Memory B cell (primary cell): ENCODE measurements around the gene SYNDIG1.
A peak's percentile ranks its signal among the peaks of the same experiment; 100 is the strongest.
"Not testable (repeated sequence)": the region's sequence is repeated elsewhere in the genome, so short reads cannot be mapped to it uniquely, and the experiment has no call there.

Source experiments
- ATAC-seq: fragments of 150-1000 bp; cut with Tn5 transposase; 2 replicates; pipeline ENCODE4 v1.10.0; 2021; ENCODE audit warnings: low read depth, mild to moderate bottlenecking, moderate library complexity
- DNase-seq, 2 donors: peaks; one replicate each; pipeline ENCODE4 v3.0.0; 2022; ENCODE audit warnings: low spot score in 2 of 2
- H3K27ac Mint-ChIP-seq: one replicate; pipeline ENCODE4 v1.8.0; 2022; ENCODE audit warnings: mild to moderate bottlenecking, moderate library complexity, mixed read lengths
- H3K27me3 Mint-ChIP-seq: one replicate; pipeline ENCODE4 v1.8.0; 2022; ENCODE audit warnings: mixed read lengths
- H3K36me3 Mint-ChIP-seq: one replicate; pipeline ENCODE4 v1.8.0; 2022; ENCODE audit warnings: mild to moderate bottlenecking, mixed read lengths
- H3K4me1 Mint-ChIP-seq: one replicate; pipeline ENCODE4 v1.8.0; 2022; ENCODE audit warnings: mixed read lengths
- H3K4me3 Mint-ChIP-seq: one replicate; pipeline ENCODE4 v1.8.0; 2022; ENCODE audit warnings: mild to moderate bottlenecking, moderate library complexity, mixed read lengths
- H3K9me3 Mint-ChIP-seq: one replicate; pipeline ENCODE4 v1.8.0; 2022; ENCODE audit warnings: mixed read lengths

The SYNDIG1 gene

DNA sequence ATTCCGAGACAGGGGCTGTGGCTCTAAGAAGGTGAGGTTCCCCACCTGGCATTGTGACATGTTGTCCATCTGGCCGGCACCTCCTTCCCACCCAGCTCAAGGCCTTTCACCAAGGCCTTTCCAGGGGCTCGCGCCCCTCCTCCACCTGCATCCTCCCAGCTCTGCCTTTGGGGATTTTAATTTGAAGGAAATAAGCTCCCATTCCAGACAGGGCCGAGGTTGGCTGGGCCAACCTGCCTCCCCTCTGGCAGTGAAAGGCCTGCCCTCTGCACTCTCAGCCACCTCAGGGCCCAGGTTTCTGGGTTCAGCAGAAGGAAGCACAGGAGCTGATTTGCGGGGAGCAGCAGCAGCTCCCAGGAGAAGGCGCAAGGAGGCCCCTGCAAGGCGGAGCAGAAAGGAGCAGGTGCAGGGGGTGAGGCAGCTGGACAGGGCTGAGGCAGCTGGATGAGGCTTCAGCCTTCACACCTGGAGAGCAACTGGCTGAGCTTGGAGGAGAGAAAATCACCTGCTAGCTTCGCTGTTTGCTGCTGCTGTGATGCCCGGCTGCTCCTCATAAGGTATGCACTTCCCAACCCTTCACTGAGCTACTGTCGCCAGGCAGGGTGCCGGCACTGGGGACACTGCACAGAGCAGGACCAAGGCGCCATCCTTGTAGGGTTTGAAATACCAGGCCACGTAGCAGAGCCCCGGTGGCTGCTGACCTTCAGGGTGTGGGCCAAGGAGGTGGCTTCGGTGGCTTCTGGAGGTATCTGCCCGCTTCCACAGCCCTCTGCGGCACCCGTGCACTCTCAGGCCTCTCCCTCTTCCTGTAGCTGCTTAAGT lies 147.0 kb downstream of the SYNDIG1 start:
- ATAC-seq: no peak
- Mint-ChIP-seq H3K9me3 (no peaks in the 10 kb centered on the region), H3K4me1 (peaks cover 12% of the 10 kb centered on the region), H3K27ac (no peak overlapping the region), H3K4me3 (no peak overlapping the region), H3K27me3 (peaks cover 5% of the 10 kb centered on the region), H3K36me3 (no peaks in the 10 kb centered on the region)
- DNase-seq: no peak

DNA sequence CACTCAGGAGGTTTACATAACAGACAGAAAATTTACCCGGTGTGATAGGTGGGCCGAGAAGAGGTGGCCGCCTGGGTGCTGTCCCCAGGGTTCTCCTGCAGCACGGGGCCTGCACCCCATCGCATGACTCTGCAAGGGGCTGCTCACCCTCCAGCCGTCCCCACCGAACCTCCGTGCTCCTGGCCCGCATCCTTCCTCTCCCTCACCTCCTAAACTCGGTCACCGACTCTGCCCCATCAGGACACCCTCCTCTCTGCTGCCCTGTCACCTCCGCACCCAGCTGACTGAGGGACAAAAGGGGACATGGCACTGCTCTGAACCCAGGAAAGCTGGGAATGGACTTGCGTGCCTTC lies 147.6 kb downstream of the SYNDIG1 start:
- DNase-seq (no peak), ATAC-seq (no peak)
- H3K4me1 Mint-ChIP-seq: peaks cover 11% of the 10 kb centered on the region
- H3K4me3 Mint-ChIP-seq: no peak overlapping the region
- no peak overlapping the region for H3K27ac Mint-ChIP-seq
- no peaks in the 10 kb centered on the region for H3K36me3 Mint-ChIP-seq
- peaks cover 5% of the 10 kb centered on the region for H3K27me3 Mint-ChIP-seq
- H3K9me3 Mint-ChIP-seq: no peaks in the 10 kb centered on the region

DNA sequence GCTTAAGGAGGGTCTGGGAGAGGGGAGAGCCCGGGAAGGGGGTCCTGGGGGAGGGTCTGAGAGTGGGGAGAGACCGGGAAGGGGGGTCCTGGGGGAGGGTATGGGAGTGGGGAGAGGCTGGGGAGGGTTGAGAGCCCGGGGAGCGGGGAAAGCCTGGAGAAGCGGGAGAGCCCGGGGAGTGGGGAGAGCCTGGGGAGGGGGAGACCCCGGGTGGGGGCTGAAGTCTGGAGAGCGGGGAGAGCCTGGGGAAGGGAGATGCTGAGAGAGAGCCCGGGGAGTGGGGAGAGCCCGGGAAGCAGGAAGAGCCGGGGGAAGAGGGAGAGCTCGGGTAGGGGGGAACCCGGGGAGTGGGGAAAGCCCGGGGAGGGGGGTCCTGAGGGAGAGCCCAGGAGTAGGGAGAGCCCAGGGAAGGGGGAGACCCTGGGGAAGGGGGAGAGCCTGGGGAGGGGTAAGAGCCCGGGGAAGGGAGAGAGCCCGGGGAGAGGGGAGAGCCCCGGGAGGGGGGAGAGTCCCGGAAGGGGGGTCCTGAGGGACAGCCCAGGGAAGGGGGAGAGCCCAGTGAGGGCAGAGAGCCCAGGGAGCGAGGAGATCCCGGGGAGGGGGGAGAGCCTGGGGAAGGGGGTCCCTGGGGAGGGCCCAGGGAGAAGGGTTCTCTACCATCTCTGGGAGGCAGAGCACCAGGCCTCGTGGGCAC lies 148.5 kb downstream of the SYNDIG1 start:
- Mint-ChIP-seq H3K9me3 (no peaks in the 10 kb centered on the region), H3K27ac (no peak overlapping the region), H3K4me1 (peaks cover 11% of the 10 kb centered on the region), H3K36me3 (no peaks in the 10 kb centered on the region), H3K27me3 (peaks cover 5% of the 10 kb centered on the region), H3K4me3 (no peak overlapping the region)
- ATAC-seq: no peak
- no peak for DNase-seq

DNA sequence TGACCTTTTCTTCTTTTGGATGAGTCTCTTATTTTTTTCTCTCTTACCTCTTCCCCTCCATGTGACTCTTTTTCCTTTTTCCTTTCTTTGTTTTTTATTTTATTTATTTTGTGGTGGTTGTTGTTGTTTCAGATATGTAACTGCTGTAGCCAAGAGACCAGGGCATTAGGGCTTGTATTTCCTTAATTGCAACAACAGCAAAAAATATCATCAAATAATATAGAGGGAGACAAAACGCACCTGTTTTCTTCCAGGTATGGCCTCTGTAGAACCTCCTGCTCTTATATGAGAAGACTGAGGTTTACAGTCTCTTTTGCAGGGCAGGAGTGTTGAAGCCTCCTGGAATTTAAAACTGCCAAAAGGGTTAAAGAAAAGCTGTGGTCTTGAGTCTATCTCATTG lies 149.3 kb downstream of the SYNDIG1 start:
- H3K36me3 Mint-ChIP-seq: no peaks in the 10 kb centered on the region
- peaks cover 11% of the 10 kb centered on the region for H3K4me1 Mint-ChIP-seq
- no peak for DNase-seq
- H3K9me3 Mint-ChIP-seq: no peaks in the 10 kb centered on the region
- ATAC-seq: no peak
- H3K27ac Mint-ChIP-seq: no peak overlapping the region
- H3K27me3 Mint-ChIP-seq: peaks cover 5% of the 10 kb centered on the region
- H3K4me3 Mint-ChIP-seq: no peak overlapping the region

DNA sequence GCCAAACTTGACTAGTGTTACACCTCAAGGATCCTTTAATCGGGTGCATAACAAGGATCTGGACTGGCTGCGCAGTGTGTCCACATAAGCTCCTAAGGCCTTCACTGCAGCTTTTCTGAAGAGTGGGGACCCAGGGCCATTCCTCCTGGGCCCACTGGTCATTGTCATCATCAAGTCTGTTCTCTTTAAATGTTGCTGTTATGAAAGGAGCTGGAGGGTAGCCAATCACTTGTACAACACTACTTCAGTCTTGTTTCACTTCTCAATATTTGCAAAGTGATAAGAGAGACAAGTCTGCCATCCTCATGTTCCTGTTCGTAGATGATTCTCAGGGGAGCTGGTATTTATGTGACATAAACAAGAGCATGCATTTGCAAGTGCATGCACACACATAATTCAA lies 149.8 kb downstream of the SYNDIG1 start:
- no peaks in the 10 kb centered on the region for H3K36me3 Mint-ChIP-seq
- DNase-seq (no peak), ATAC-seq (peak; percentile 89)
- no peak overlapping the region for H3K4me3 Mint-ChIP-seq
- H3K4me1 Mint-ChIP-seq: peaks cover 11% of the 10 kb centered on the region
- H3K9me3 Mint-ChIP-seq: no peaks in the 10 kb centered on the region
- no peak overlapping the region for H3K27ac Mint-ChIP-seq
- peaks cover 5% of the 10 kb centered on the region for H3K27me3 Mint-ChIP-seq

DNA sequence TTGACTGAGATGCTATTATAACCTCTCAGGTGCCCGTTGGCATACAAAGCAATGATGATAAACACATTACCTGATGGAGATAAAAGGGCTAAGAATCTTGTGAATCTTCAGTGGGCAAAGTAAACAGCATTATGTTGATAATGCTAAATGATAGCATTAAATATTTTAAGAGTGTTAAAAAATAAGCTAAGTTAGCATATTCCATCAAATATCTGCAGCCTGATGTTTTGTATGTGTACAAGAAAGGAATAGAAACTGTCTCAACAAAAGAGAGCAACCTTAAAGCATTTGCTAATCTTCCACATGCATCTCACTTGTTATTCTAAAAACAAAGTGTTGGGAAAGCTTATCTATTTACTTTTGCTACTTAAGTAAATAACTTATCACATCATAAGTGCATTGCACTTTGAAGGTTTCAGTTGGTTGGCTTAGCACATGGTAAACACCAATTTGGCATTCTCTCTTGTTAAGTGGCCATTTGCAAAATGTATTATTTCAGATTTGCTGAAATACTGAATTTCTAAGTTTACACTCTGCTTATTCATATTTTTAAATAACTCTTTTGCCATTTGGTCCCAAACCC lies 151.6 kb downstream of the SYNDIG1 start:
- ATAC-seq: no peak
- Mint-ChIP-seq H3K4me1 (peaks cover 11% of the 10 kb centered on the region), H3K4me3 (no peak overlapping the region), H3K27me3 (peaks cover 5% of the 10 kb centered on the region), H3K27ac (no peak overlapping the region), H3K36me3 (no peaks in the 10 kb centered on the region), H3K9me3 (peaks cover 3% of the 10 kb centered on the region)
- no peak for DNase-seq

DNA sequence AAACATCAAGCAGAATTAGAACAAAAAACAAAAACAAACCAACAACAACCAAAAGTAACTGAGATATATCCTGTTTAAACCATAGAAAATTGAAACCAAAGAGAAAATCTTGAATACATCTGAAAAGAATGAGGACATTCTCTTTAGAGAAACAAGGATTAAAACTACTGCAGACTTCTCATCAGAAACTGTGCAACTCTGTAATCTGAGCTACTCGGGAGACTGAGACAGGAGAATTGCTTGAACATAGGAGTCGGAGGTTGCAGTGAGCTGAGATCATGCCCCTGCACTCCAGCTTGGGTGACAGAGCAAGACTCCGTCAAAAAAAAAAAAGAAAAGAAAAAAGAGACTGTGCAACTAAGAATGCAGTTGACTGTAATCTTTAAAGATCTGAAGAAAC lies 153.4 kb downstream of the SYNDIG1 start:
- no peak overlapping the region for H3K4me3 Mint-ChIP-seq
- no peak overlapping the region for H3K27ac Mint-ChIP-seq
- H3K4me1 Mint-ChIP-seq: peaks cover 11% of the 10 kb centered on the region
- peaks cover 3% of the 10 kb centered on the region for H3K9me3 Mint-ChIP-seq
- H3K36me3 Mint-ChIP-seq: no peaks in the 10 kb centered on the region
- DNase-seq (no peak), ATAC-seq (no peak)
- H3K27me3 Mint-ChIP-seq: peaks cover 2% of the 10 kb centered on the region

DNA sequence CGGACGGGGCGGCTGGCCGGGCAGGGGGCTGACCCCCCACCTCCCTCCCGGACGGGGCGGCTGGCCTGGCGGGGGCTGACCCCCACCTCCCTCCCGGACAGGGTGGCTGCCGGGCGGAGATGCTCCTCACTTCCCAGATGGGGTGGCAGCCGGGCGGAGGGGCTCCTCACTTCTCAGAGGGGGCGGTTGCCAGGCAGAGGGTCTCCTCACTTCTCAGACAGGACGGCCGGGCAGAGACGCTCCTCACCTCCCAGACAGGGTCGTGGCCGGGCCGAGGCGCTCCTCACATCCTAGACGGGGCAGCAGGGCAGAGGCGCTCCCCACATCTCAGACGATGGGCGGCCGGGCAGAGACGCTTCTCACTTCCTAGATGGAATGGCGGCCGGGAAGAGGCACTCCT lies 156.7 kb downstream of the SYNDIG1 start:
- H3K4me1 Mint-ChIP-seq, ATAC-seq, DNase-seq, H3K27ac Mint-ChIP-seq, H3K4me3 Mint-ChIP-seq, H3K9me3 Mint-ChIP-seq, H3K36me3 Mint-ChIP-seq, H3K27me3 Mint-ChIP-seq: not testable (repeated sequence)

DNA sequence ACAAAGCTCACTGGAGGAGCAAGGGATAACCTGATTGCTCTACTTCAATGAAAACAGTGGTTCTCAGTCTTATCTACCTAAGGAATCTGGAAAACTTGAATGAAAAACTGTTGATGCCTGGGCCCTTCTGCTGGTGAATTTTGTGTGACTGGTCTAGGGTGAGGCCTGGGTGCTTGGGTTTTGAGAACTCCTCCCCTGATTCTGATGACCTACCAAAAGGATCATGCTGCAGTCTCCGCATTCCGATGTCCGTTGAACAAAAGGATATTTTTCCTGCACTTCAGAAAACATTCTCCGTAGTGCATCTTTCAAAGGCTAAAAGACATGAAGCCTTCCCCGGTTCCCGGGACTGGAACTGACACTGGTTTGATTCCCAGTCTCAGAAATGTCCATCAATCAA lies 157.9 kb downstream of the SYNDIG1 start:
- Mint-ChIP-seq H3K27ac (no peak overlapping the region), H3K36me3 (no peaks in the 10 kb centered on the region), H3K9me3 (peaks cover 3% of the 10 kb centered on the region), H3K4me1 (peaks cover 5% of the 10 kb centered on the region), H3K27me3 (peaks cover 2% of the 10 kb centered on the region), H3K4me3 (no peak overlapping the region)
- ATAC-seq: no peak
- DNase-seq: no peak

DNA sequence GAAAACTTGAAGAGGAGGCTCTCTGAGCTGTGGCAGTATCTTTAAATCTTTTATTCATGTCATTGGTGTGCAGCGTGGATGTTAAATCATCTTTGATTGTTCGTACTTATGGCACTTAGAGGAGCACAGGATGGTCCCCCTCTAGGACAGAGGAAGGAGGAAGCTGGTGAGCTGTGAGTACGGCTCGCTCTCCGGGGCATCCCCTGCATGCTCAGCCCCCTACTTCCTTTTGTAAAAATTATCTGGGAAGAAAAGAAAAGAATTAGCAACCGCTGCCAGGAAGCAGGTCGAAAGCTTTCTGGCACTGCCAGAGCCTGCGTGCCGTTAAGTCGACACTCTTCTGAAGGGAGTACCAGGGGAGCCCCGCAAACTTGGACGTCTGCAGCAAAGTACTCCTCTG lies 158.5 kb downstream of the SYNDIG1 start:
- ATAC-seq (no peak), DNase-seq (no peak)
- no peak overlapping the region for H3K27ac Mint-ChIP-seq
- no peaks in the 10 kb centered on the region for H3K36me3 Mint-ChIP-seq
- peaks cover 3% of the 10 kb centered on the region for H3K9me3 Mint-ChIP-seq
- H3K27me3 Mint-ChIP-seq: peaks cover 2% of the 10 kb centered on the region
- no peak overlapping the region for H3K4me3 Mint-ChIP-seq
- peaks cover 5% of the 10 kb centered on the region for H3K4me1 Mint-ChIP-seq

DNA sequence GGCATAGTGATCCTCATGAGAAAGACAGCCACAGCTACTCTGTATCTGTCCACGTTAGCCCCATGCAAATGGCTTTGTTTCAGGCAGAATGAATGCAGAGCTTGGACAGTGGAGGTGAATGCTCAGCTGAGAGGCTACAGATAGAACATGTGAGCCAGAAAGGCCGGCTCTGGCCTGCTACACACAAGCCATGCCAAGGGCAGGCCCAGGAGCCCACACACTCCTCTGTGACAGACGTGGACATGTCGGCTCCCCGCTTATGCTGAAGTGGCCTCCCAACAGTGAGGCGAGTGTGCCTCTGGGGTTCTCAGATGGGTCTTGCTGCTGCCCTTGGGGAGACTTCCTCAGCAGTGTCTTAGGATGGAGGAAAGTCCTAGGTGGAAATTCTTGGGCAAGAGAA lies 159.6 kb downstream of the SYNDIG1 start:
- Mint-ChIP-seq H3K4me3 (no peak overlapping the region), H3K4me1 (peaks cover 5% of the 10 kb centered on the region), H3K27ac (peak overlapping the region; percentile 50), H3K27me3 (peaks cover 2% of the 10 kb centered on the region), H3K9me3 (peaks cover 3% of the 10 kb centered on the region), H3K36me3 (no peaks in the 10 kb centered on the region)
- DNase-seq (no peak), ATAC-seq (no peak)

DNA sequence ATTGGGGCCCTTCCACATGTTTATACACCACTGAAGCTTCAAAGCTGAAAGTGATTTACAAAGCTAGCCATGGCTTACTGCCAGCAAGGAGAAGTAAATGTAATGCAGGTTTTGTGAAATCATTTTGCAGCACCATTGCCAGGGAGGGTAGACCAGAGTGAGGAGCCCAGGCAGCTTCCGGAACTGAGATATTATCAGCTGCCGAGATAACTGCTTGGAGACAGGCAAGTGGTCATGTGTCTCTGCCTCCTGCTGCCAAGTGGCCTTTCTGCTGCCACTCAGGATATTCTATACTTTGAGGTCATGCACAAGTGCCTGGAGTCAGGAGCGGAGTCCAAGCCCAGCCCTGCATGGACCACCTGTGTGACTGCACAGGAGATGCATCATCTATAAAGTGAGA lies 160.2 kb downstream of the SYNDIG1 start:
- Mint-ChIP-seq H3K27ac (no peak overlapping the region), H3K9me3 (peaks cover 3% of the 10 kb centered on the region), H3K4me1 (peaks cover 5% of the 10 kb centered on the region), H3K36me3 (no peaks in the 10 kb centered on the region), H3K27me3 (peaks cover 2% of the 10 kb centered on the region), H3K4me3 (no peak overlapping the region)
- ATAC-seq (no peak), DNase-seq (no peak)

DNA sequence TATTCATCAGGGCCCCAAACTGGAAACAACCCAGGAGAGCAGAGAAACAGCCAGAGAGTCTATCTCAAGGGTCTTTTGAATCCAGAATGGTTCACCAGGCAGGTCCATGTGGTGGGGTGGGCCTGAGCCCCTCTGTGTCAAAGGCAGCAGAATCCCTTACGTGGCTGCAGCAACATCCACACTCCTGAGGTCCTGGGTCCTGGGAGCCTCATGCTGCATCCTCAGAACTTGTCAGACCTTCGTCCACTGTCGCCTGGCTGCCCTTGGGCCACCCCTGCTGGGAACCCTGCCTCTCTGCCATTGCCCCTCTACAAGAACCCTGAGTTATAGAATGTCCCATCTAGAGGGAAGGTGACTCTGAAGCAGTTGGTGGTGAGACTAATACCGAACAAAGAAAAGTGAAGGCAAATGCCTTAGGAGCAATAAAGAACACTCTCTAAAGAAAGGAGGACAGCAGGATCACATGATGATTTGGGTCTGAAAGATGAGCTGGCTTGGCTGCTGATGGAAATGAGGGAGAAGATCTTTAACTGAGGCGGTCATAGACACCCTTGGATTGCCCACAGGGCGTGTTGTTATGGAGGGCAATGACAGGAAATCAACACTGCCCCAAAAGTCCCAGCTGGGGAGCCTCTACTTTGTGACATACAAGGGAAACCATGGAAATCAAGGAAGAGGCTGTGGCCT lies 161.2 kb downstream of the SYNDIG1 start:
- H3K27ac Mint-ChIP-seq: no peak overlapping the region
- H3K9me3 Mint-ChIP-seq: no peaks in the 10 kb centered on the region
- peaks cover 5% of the 10 kb centered on the region for H3K4me1 Mint-ChIP-seq
- no peak overlapping the region for H3K4me3 Mint-ChIP-seq
- ATAC-seq (no peak), DNase-seq (no peak)
- peaks cover 3% of the 10 kb centered on the region for H3K27me3 Mint-ChIP-seq
- H3K36me3 Mint-ChIP-seq: no peaks in the 10 kb centered on the region

DNA sequence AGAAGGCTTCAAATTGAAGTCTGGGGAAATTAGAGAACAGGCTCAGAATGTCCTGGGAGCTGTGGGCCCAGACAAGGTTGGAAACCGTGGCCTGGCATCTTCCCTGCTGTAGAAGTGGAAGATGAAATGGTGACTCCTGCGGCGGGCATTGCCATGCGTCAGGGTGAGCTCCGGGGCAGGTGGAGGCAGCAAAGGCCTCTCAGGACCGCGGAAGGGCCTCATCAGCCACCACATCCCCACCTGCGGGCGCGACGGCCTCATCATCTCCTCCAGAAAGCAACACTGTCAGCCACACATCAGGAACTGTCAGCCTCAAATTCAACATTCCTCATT lies 161.7 kb downstream of the SYNDIG1 start:
- Mint-ChIP-seq H3K27me3 (peaks cover 4% of the 10 kb centered on the region), H3K4me1 (peaks cover 7% of the 10 kb centered on the region), H3K9me3 (no peaks in the 10 kb centered on the region), H3K36me3 (no peaks in the 10 kb centered on the region), H3K4me3 (no peak overlapping the region), H3K27ac (no peak overlapping the region)
- DNase-seq (no peak), ATAC-seq (no peak)
